AG09309 (cell line): ENCODE data around the gene ISL2.

ENCODE experiments used
- DNase-seq: peaks from one replicate; pipeline ENCODE4 v3.0.0-alpha.2; 2010; ENCODE audit warnings: low read depth
- H3K4me3 ChIP-seq: 2 replicates; pipeline ENCODE4 v1.5.1; 2011; ENCODE audit warnings: mild to moderate bottlenecking, low read depth, low read length, moderate library complexity; ENCODE audit not compliant: control insufficient read depth
- CTCF ChIP-seq: IDR thresholded peaks from 2 replicates; pipeline ENCODE4 v1.5.1; 2011; ENCODE audit warnings: mild to moderate bottlenecking, low read depth, low read length, inconsistent platforms; ENCODE audit not compliant: insufficient read depth, control insufficient read depth; ENCODE audit errors: missing control alignments

ISL2 gene

GRCh38 chr15:76313731-76314130, 22.8 kb upstream of the ISL2 start:
- no peak for DNase-seq
- H3K4me3 ChIP-seq: no peak overlapping the region

GRCh38 chr15:76320012-76320411, 16.6 kb upstream of the ISL2 start:
- no peak overlapping the region for H3K4me3 ChIP-seq
- TF ChIP-seq CTCF: no peak
- DNase-seq: no peak

More at GRCh38 chr15:76313731-76314130, 22.8 kb upstream of the ISL2 start:
- no peak for TF ChIP-seq CTCF

GRCh38 chr15:76321171-76321570, 15.4 kb upstream of the ISL2 start:
- DNase-seq: no peak
- H3K4me3 ChIP-seq: no peak overlapping the region
- TF ChIP-seq CTCF: no peak

GRCh38 chr15:76321602-76322001, 15.0 kb upstream of the ISL2 start:
- DNase-seq: no peak
- H3K4me3 ChIP-seq: no peak overlapping the region
- no peak for TF ChIP-seq CTCF

GRCh38 chr15:76324066-76324465, 12.5 kb upstream of the ISL2 start:
- DNase-seq: no peak
- TF ChIP-seq CTCF: no peak
- no peak overlapping the region for H3K4me3 ChIP-seq

- no peak for DNase-seq
- H3K4me3 ChIP-seq: no peak overlapping the region
- TF ChIP-seq CTCF: no peak
Observed at GRCh38 chr15:76325704-76326103, 10.9 kb upstream of the ISL2 start.
